Measurements from ENCODE around the gene ID4. TPM values are rescaled to one million over a fixed set of nuclear protein-coding genes. Genes with fewer than 3 reads are reported as not detected.
A peak's percentile ranks its signal among the peaks of the same experiment; 100 is the strongest.
"Not testable (repeated sequence)": the region's sequence is repeated elsewhere in the genome, so short reads cannot be mapped to it uniquely, and the experiment has no call there.

ID4 gene
- total RNA-seq, 1 experiment from 2014 or later = 3.0 TPM

- DNase-seq (ENCODE audit: low read depth) = no peak
These were observed 5.8 kb upstream of the ID4 start for GRCh38 chr6:19831358-19831757.

- no peak for DNase-seq (ENCODE audit: low read depth)
These were observed 3.2 kb upstream of the ID4 start for GRCh38 chr6:19833947-19834346.

GRCh38 chr6:19834858-19835257, 2.3 kb upstream of the ID4 start:
- DNase-seq (ENCODE audit: low read depth) = peak; percentile 13

GRCh38 chr6:19835605-19836004, 1.6 kb upstream of the ID4 start:
- no peak for DNase-seq (ENCODE audit: low read depth)

GRCh38 chr6:19837511-19838441, 606 bp downstream of the ID4 start:
- DNase-seq (ENCODE audit: low read depth) = peak; percentile 71

GRCh38 chr6:19838442-19839236, 1.5 kb downstream of the ID4 start:
- DNase-seq (ENCODE audit: low read depth) = peak; percentile 61

GRCh38 chr6:19839237-19839546, 2.0 kb downstream of the ID4 start:
- DNase-seq (ENCODE audit: low read depth) = no peak

- no peak for DNase-seq (ENCODE audit: low read depth)
These were observed 2.6 kb downstream of the ID4 start for GRCh38 chr6:19839788-19840187.

GRCh38 chr6:19841181-19841580, 4.0 kb downstream of the ID4 start:
- no peak for DNase-seq (ENCODE audit: low read depth)

- DNase-seq (ENCODE audit: low read depth) = no peak
These were observed 5.0 kb downstream of the ID4 start for GRCh38 chr6:19842030-19842615.

GRCh38 chr6:19844689-19845088, 7.5 kb downstream of the ID4 start:
- DNase-seq (ENCODE audit: low read depth) = no peak

- no peak for DNase-seq (ENCODE audit: low read depth)
These were observed 8.3 kb downstream of the ID4 start for GRCh38 chr6:19845266-19846041.

GRCh38 chr6:19848465-19849029, 11.4 kb downstream of the ID4 start:
- DNase-seq (ENCODE audit: low read depth) = no peak

GRCh38 chr6:19849196-19849595, 12.0 kb downstream of the ID4 start:
- DNase-seq (ENCODE audit: low read depth) = no peak

GRCh38 chr6:19849755-19850154, 12.6 kb downstream of the ID4 start:
- no peak for DNase-seq (ENCODE audit: low read depth)

GRCh38 chr6:19851241-19852089, 14.3 kb downstream of the ID4 start:
- DNase-seq (ENCODE audit: low read depth) = peak; percentile 63

- DNase-seq (ENCODE audit: low read depth) = no peak
These were observed 14.9 kb downstream of the ID4 start for GRCh38 chr6:19852090-19852457.

- DNase-seq (ENCODE audit: low read depth) = no peak
These were observed 15.8 kb downstream of the ID4 start for GRCh38 chr6:19852927-19853326.

- not testable (repeated sequence) for DNase-seq (ENCODE audit: low read depth)
These were observed 17.3 kb downstream of the ID4 start for GRCh38 chr6:19854421-19855015.

- no peak for DNase-seq (ENCODE audit: low read depth)
These were observed 18.4 kb downstream of the ID4 start for GRCh38 chr6:19855536-19855935.

Data from Daoy (cell line).